Adrenal gland (tissue), 12 donors: ENCODE measurements around the gene NUDCD3. TPM values are rescaled to one million over a fixed set of nuclear protein-coding genes. Genes with fewer than 3 reads are reported as not detected.

ENCODE experiments used
- DNase-seq, 7 donors: peaks; one replicate each; pipeline ENCODE4 v3.0.0-alpha.2; 2019 to 2020
- H3K27ac ChIP-seq, 5 donors: fragments of 200-600 bp; sonication (generic) in 4 of 5; 1 replicate in 3 of 5; 2 replicates in 2 of 5; pipeline versions ENCODE4 v1.5.1 to v1.8.0; 2016 to 2020; ENCODE audit warnings: mild to moderate bottlenecking in 1 of 5
- H3K27me3 ChIP-seq: fragments of 200-600 bp; 2 replicates; pipeline ENCODE4 v1.8.0; 2021
- H3K36me3 ChIP-seq, 2 donors: fragments of 200-600 bp; replicated peaks in 1 of 2; 1 replicate in 1 of 2; 2 replicates in 1 of 2; pipeline versions ENCODE4 v1.5.1 to v1.8.0; 2018 to 2022
- H3K4me1 ChIP-seq, 2 donors: fragments of 200-600 bp; replicated peaks in 1 of 2; 1 replicate in 1 of 2; 2 replicates in 1 of 2; pipeline versions ENCODE4 v1.5.1 to v1.8.0; 2018 to 2021
- H3K4me3 ChIP-seq, 4 donors: fragments of 200-600 bp; sonication (generic) in 3 of 4; one replicate each; pipeline ENCODE4 v1.5.1; 2016 to 2018
- H3K9me3 ChIP-seq, 3 donors: fragments of 200-600 bp; sonication (generic) in 1 of 3; replicated peaks in 1 of 3; 1 replicate in 2 of 3; 2 replicates in 1 of 3; pipeline versions ENCODE4 v1.5.1 to v1.8.0; 2016 to 2021
- POLR2A ChIP-seq, 2 donors: fragments of 450-650 bp; IDR thresholded peaks; one replicate each; pipeline ENCODE4 v1.6.1; 2017; ENCODE audit warnings: antibody characterized with exemption in 2 of 2, mild to moderate bottlenecking in 2 of 2, moderate library complexity in 1 of 2
- WGBS, 4 donors: extraction: QIAGEN DNeasy Blood & Tissue Kit in 2 of 4; methylation state at CpG; one replicate each; pipeline versions ENCODE4 v1.1.5 to v1.1.7; 2013 to 2017; 5-methylcytosine and 5-hydroxymethylcytosine counted together
- intact Hi-C, 2 donors: fragments of 100-400 bp; cut with DNase I; formaldehyde crosslinking; loops; one replicate each; pipeline versions ENCODE4 v1.14.1 to v1.15.0; 2022 to 2023
- polyA plus RNA-seq, 3 donors: library from polyadenylated mRNA; stranded (reverse); fragments of 200-250 nt in 2 of 3; fragments of 350-450 nt in 1 of 3; fragmentation: Illumina TruSeq in 1 of 3; extraction: RNeasy Lipid Tissue Mini Kit (QIAGEN cat#74804) in 1 of 3; gene quantifications; one replicate each; pipeline ENCODE4 v1.2.3, GENCODE V29; 2013 to 2014
- total RNA-seq, 9 donors: library from RNA; depleted of rRNA in 4 of 9; stranded (reverse); fragments of >200 nt in 4 of 9; fragments of 120-200 nt in 1 of 9; fragmentation: NEBNext Ultra II Directional in 1 of 9; extraction: Animal tissue kit (Norgen Biotek cat#: 25700) in 1 of 9; gene quantifications; one replicate each; pipeline versions ENCODE4 v1.1.0 to v1.2.4, GENCODE V29; 2013 to 2023
- TF ChIP-seq, protein P1 (sequence below), 6 experiments: fragments of 450-650 bp in 4 of 6; fragments of 200-600 bp in 2 of 6; sonication (generic) in 1 of 6; IDR thresholded peaks; 1 replicate in 5 of 6; 2 replicates in 1 of 6; pipeline versions ENCODE4 v1.5.1 to v1.8.0; 2016 to 2021; ENCODE audit warnings: antibody characterized with exemption in 6 of 6, mild to moderate bottlenecking in 2 of 6, moderate library complexity in 1 of 6
- donor health status: healthy with polysubstance abuse.
- donor health status: Bipolar disorder and iron deficiency.
- donor health status: DM: yes; HTN: yes; CAD: no.
- donor health status: DM: no; HTN: no; CAD: no.
- donor health status: DM: no; HTN: no; CAD: no.
- donor health status: DM: yes; HTN: yes; CAD: no.

Gene NUDCD3
- total and polyA plus RNA-seq, 12 donors, result 30.5 to 136 (median 71.1) TPM

DNA sequence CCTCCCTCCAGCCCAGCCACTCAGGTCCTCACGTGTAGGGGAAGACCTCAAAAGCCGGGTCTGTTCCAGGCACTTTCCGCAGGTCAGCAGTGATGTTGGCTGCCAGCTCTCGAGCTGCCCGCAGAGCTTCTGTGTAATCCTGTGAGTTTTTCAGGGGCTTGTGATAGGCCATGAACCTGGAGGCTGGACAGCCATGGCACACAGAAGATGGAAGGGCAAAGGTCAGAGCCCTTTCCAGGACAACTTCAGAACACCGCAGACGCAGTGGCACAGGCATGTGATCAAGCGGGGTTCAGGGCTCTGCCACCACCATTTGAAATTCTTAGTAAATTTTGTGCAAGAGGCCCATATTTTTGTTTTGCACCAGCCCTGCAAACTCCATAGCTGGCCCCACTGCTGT, 26.7 kb upstream of the NUDCD3 start:
- Histone ChIP-seq H3K4me1 (no peaks in the 10 kb centered on the region), H3K27me3 (no peaks in the 10 kb centered on the region), H3K4me3 (no peak overlapping the region), H3K27ac (no peak overlapping the region), H3K9me3 (no peaks in the 10 kb centered on the region), H3K36me3 (no peaks in the 10 kb centered on the region)
- TF ChIP-seq, protein P1, sequence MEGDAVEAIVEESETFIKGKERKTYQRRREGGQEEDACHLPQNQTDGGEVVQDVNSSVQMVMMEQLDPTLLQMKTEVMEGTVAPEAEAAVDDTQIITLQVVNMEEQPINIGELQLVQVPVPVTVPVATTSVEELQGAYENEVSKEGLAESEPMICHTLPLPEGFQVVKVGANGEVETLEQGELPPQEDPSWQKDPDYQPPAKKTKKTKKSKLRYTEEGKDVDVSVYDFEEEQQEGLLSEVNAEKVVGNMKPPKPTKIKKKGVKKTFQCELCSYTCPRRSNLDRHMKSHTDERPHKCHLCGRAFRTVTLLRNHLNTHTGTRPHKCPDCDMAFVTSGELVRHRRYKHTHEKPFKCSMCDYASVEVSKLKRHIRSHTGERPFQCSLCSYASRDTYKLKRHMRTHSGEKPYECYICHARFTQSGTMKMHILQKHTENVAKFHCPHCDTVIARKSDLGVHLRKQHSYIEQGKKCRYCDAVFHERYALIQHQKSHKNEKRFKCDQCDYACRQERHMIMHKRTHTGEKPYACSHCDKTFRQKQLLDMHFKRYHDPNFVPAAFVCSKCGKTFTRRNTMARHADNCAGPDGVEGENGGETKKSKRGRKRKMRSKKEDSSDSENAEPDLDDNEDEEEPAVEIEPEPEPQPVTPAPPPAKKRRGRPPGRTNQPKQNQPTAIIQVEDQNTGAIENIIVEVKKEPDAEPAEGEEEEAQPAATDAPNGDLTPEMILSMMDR (IDR thresholded peaks at IDR 0.05), result no peak
- TF ChIP-seq POLR2A (IDR thresholded peaks at IDR 0.05), result no peak
- DNase-seq, result no peak
- WGBS, 4 donors, result 91 to 95% (median 93%) methylated on average over 5 to 8 of the region's 8 CpGs
- intact Hi-C loops, result no loop called here

DNA sequence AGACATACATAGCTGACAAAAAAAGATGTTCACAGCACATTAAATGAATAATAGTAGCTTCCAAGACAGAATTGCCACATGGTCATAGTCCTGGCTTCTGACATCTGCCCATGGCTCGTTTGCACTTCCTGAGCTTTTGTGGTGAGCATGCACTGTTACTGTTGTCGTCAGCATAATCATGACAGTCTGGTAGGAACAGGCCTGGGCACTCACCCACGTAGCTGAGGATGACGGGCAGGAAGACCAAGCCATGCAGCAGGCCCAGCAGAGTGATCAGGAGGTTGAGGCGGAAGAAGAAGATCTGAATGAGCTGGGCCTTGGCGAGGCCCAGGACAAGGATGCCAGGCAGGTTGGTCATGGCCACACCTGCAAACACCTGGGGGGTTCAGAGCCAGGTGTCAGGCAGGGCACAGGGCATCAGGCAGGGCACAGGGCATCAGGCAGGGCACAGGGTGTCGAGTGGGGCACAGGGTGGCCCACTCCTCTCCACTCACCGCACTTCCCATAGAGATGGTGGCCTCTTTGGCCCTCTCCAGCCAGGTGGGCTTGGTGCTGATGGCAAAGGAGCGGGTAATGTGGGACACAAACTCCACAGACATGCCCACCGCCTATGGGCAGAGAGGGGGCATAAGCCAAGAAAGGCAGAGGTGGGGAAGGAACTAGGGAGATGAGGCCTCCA, 25.3 kb upstream of the NUDCD3 start:
- H3K4me1 ChIP-seq, result no peaks in the 10 kb centered on the region
- intact Hi-C loops, result no loop called here
- no peak overlapping the region for H3K27ac ChIP-seq
- 75 to 87% (median 82%) methylated on average over 8 to 10 of the region's 10 CpGs for WGBS, 4 donors
- H3K36me3 ChIP-seq, result no peaks in the 10 kb centered on the region
- TF ChIP-seq, protein P1 (IDR thresholded peaks at IDR 0.05), result no peak
- TF ChIP-seq POLR2A (IDR thresholded peaks at IDR 0.05), result no peak
- H3K27me3 ChIP-seq, result no peaks in the 10 kb centered on the region
- no peak for DNase-seq
- H3K4me3 ChIP-seq, result no peak overlapping the region
- H3K9me3 ChIP-seq, result no peaks in the 10 kb centered on the region

DNA sequence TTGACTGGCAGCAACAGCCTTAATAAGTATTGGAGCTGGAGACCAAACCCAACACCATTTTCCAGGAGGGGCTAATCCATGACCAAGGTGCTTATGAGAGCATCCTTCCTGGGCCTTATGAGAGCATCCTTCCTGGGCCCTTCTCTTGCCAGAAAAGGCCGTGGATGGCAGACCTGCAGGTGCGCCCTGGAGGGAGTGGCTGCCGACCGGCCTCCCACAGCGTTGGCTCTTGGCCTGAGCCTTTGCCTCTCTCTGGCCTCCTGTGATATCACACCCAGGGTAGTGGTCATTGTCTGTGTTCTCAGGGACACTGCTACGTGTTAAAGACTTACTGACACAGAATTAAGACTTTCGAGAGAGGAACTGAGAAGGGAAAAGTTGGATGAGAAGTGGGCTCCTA, 22.3 kb upstream of the NUDCD3 start:
- Histone ChIP-seq H3K9me3 (no peaks in the 10 kb centered on the region), H3K4me3 (no peak overlapping the region), H3K27ac (no peak overlapping the region), H3K36me3 (no peaks in the 10 kb centered on the region), H3K27me3 (no peaks in the 10 kb centered on the region), H3K4me1 (no peaks in the 10 kb centered on the region)
- 90 to 94% (median 91%) methylated on average over 7 of the region's 7 CpGs for WGBS, 4 donors
- no peak for DNase-seq
- no peak for TF ChIP-seq POLR2A (IDR thresholded peaks at IDR 0.05)
- TF ChIP-seq, protein P1 (IDR thresholded peaks at IDR 0.05), result no peak
- intact Hi-C loops, result no loop called here

DNA sequence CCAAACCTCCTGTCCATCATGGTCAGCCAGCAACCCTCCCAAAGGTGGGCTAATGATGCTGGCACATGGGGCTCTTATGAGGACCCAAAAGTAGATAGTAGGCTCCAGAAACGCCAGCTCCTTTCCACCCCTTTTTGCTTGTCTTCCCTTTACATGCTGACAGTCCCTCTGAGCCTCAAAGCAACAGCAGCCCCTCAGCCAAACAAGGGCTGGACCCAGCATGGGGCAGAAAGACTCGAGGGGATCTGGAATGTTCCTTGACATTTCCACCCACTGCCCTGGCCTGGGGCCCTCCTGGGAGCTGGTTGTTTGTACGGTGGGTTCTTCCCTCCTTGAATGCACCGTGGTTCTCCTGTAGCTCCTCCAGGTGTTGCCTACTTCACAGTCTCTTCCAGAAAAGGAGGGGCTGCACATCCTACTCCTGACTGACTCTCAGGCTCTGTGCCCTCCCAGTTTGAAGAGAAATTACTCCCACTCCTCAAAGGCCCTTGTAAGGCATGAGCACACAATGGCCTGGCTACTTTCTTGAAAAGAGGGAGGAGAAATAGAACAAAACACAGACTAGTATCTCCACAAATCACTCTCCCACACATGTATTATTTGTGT, 21.5 kb upstream of the NUDCD3 start:
- H3K27ac ChIP-seq, result no peak overlapping the region
- no peaks in the 10 kb centered on the region for H3K9me3 ChIP-seq
- no peaks in the 10 kb centered on the region for H3K27me3 ChIP-seq
- no peaks in the 10 kb centered on the region for H3K4me1 ChIP-seq
- DNase-seq, result no peak
- no peak for TF ChIP-seq POLR2A (IDR thresholded peaks at IDR 0.05)
- TF ChIP-seq, protein P1 (IDR thresholded peaks at IDR 0.05), result no peak
- no peak overlapping the region for H3K4me3 ChIP-seq
- H3K36me3 ChIP-seq, result no peaks in the 10 kb centered on the region
- 45 to 74% (median 55%) methylated on average over 4 of the region's 4 CpGs for WGBS, 4 donors
- intact Hi-C loops, result no loop called here
